ENCODE measurements around the gene USP43.

The USP43 gene

DNA sequence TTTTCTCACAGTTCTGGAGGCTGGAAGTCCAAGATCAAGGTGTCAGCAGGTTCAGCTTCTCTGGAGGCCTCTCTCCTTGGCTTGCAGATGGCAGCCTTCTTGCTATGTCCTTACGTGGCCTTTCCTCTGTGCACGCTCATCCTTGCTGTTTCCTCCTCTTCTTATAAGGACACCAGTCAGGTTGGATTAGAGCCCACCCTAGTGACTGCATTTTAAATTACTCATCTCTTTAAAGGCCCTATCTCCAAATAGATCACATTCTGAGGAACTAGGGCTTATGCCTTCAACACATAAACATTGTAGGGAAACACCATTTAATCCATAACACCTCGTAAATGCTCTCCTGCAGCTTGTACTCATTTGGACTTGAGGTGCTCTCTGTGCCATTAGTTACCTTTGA lies 109.8 kb downstream of the USP43 start:
- H3K27me3 ChIP-seq: no peaks in the 10 kb centered on the region
- H3K9me3 ChIP-seq: no peaks in the 10 kb centered on the region
- no peak overlapping the region for H3K4me3 ChIP-seq (ENCODE audit: low read depth, low read length)
- no peaks in the 10 kb centered on the region for H3K4me1 ChIP-seq
- DNase-seq: no peak
- TF ChIP-seq, protein P1, sequence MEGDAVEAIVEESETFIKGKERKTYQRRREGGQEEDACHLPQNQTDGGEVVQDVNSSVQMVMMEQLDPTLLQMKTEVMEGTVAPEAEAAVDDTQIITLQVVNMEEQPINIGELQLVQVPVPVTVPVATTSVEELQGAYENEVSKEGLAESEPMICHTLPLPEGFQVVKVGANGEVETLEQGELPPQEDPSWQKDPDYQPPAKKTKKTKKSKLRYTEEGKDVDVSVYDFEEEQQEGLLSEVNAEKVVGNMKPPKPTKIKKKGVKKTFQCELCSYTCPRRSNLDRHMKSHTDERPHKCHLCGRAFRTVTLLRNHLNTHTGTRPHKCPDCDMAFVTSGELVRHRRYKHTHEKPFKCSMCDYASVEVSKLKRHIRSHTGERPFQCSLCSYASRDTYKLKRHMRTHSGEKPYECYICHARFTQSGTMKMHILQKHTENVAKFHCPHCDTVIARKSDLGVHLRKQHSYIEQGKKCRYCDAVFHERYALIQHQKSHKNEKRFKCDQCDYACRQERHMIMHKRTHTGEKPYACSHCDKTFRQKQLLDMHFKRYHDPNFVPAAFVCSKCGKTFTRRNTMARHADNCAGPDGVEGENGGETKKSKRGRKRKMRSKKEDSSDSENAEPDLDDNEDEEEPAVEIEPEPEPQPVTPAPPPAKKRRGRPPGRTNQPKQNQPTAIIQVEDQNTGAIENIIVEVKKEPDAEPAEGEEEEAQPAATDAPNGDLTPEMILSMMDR (IDR thresholded peaks at IDR 0.05; ENCODE audit: low read depth, low read length): no peak
- H3K36me3 ChIP-seq: no peaks in the 10 kb centered on the region

DNA sequence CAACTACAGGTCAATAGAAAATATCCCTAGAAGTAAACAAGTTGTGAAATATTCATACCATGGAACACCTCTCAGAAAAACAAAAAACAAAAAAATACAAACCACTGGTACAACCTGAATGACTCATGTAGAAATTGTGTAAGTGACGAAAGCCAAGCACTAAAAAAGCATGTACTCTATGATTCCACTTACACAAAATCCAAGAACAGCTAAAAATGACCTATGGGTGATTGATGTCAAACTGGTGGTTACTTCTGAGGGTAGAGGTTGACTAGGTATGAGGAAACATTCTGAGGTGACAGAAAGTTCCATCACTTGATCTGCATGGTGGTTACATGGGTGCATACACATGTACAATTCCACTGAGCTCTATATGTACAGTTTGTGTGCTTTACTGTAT lies 114.9 kb downstream of the USP43 start:
- Histone ChIP-seq H3K4me3 (ENCODE audit: low read depth, low read length) (no peak overlapping the region), H3K9me3 (no peaks in the 10 kb centered on the region), H3K27me3 (no peaks in the 10 kb centered on the region), H3K4me1 (no peaks in the 10 kb centered on the region), H3K36me3 (no peaks in the 10 kb centered on the region)
- DNase-seq: no peak
- TF ChIP-seq, protein P1 (IDR thresholded peaks at IDR 0.05; ENCODE audit: low read depth, low read length): no peak

DNA sequence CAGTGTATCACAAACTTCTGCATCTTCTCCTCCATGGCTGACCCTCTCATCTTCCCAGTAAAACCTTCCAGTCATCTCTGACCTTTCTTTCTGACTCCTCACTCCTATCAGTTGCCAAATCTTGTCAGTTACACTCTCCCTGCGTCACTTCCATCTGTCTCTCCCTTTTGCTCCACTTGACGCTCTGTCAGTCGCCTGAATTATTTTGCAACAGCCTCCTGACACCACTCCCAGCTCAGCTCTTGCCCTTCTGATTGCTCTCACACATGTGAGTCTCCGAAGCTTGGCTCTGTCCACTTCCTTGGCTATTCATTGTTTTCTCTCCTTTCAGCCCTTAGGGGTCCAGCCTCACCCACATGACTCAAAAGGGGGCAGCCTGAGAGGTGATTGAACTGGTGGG lies 118.3 kb downstream of the USP43 start:
- DNase-seq: no peak
- Histone ChIP-seq H3K9me3 (no peaks in the 10 kb centered on the region), H3K27me3 (no peaks in the 10 kb centered on the region), H3K36me3 (no peaks in the 10 kb centered on the region), H3K4me3 (ENCODE audit: low read depth, low read length) (no peak overlapping the region), H3K4me1 (no peaks in the 10 kb centered on the region)
- TF ChIP-seq, protein P1 (IDR thresholded peaks at IDR 0.05; ENCODE audit: low read depth, low read length): no peak

DNA sequence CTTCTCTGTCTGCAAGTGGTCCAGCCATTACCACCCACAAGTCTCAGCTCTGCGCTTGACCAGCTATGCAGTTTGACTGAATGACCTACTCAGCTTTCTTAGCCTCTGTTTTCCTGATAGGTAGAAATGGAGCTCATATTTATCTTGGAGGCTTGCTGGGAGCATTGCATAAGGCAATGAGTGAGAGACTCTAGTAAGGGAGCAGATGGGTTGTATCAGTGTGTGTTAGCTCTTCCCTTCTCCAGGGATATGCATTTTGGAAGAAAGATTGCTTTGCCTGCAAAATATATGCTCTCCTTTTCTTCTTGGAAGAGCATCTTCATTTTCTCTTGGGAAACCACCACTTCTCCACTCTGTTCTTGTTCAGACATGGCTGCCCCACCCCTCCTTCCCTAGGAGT lies 120.0 kb downstream of the USP43 start:
- Histone ChIP-seq H3K27me3 (no peaks in the 10 kb centered on the region), H3K4me1 (no peaks in the 10 kb centered on the region), H3K9me3 (no peaks in the 10 kb centered on the region), H3K4me3 (ENCODE audit: low read depth, low read length) (no peak overlapping the region), H3K36me3 (no peaks in the 10 kb centered on the region)
- DNase-seq: no peak
- TF ChIP-seq, protein P1 (IDR thresholded peaks at IDR 0.05; ENCODE audit: low read depth, low read length): no peak

DNA sequence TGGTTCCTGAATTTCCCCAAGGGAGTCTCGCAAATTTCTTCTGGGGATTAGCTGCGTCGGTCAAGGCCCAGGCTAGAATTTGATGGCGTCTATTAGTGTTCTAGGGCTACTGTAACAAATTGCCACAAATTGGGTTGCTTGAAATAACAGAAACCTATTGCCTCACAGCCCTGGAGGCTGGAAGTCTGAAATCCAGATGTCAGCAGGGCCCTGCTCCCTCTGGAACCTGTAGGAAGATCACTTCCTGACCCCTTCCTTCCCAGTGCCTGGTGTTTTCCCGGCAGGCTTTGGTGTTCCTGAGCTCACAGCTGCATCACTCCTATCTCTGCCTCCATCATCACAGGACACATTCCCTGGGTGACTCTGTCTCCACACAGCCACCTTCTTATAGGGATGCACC lies 121.7 kb downstream of the USP43 start:
- no peaks in the 10 kb centered on the region for H3K9me3 ChIP-seq
- TF ChIP-seq, protein P1 (IDR thresholded peaks at IDR 0.05; ENCODE audit: low read depth, low read length): no peak
- H3K4me1 ChIP-seq: no peaks in the 10 kb centered on the region
- DNase-seq: no peak
- no peak overlapping the region for H3K4me3 ChIP-seq (ENCODE audit: low read depth, low read length)
- H3K36me3 ChIP-seq: no peaks in the 10 kb centered on the region
- no peaks in the 10 kb centered on the region for H3K27me3 ChIP-seq

DNA sequence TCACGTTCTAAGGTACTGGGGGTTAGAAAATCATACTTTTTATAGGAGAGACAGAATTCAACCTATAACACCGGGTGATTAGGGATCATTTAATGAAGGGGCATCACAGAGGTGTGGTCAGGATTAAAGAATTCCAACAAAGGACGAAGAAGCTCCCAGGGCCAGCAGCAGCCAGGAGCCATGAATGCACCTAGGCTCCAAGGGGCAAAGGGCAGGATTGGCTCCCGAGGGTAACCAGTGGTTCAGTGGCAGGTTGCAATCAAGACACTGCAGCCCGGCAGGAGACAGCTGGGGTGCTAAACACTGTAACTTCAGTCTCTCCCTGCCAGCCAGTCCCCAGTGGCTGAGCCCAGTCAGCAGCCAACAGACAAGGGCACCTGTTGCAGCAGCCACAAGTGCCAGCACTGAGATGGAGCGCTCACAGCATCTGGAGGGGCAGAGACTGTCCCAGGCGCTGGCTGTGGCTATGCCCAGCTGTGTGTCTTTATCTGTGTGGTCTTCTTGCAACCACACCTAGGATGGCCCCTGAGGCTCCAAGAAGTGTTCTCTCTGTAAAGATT lies 122.2 kb downstream of the USP43 start:
- no peak for DNase-seq
- H3K36me3 ChIP-seq: no peaks in the 10 kb centered on the region

More for the DNA sequence above, 122.2 kb downstream of the USP43 start:
- TF ChIP-seq, protein P1 (IDR thresholded peaks at IDR 0.05; ENCODE audit: low read depth, low read length): no peak
- Histone ChIP-seq H3K27me3 (no peaks in the 10 kb centered on the region), H3K4me3 (ENCODE audit: low read depth, low read length) (no peak overlapping the region), H3K9me3 (no peaks in the 10 kb centered on the region), H3K4me1 (no peaks in the 10 kb centered on the region)
